Measurements from ENCODE around the gene SYNRG. TPM values are rescaled to one million over a fixed set of nuclear protein-coding genes. Genes with fewer than 3 reads are reported as not detected.

The SYNRG gene
- total and polyA plus RNA-seq, 2 donors (not counting 1 experiment from before 2014, with no cell fraction given) = 20.4 to 21.5 TPM

DNA sequence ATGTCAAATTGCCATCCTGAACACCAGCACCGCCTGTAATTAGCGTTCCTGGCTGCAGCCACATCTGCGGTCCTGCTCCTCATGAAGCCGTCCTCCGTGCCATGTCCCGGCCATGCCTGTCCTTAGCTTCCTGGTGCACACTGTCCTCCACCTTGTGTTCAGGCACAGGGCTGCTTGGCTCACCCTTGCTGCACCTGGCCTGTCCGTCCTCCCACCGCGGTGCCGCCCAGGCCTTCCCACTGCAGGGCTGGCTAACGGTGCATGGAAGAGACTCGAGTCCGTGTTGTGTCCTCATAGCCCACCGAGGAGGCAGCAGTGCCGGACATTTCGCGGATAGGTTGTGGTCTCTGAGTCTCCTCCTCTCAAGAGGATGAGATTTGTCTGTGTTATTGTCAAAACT lies 99.2 kb downstream of the SYNRG start:
- no peaks in the 10 kb centered on the region for H3K9me3 ChIP-seq (ENCODE audit: control insufficient read depth, insufficient read depth, low read depth, low read length)
- peaks cover 19% of the 10 kb centered on the region for H3K36me3 ChIP-seq (ENCODE audit: control insufficient read depth, insufficient read depth, low read length)
- H3K4me3 ChIP-seq (replicated peaks in 1 of 4; ENCODE audit: control extremely low read depth in 1 of 4, insufficient read depth in 1 of 4, low read depth in 3 of 4, low read length in 4 of 4) = no peak overlapping the region
- H3K27me3 ChIP-seq (ENCODE audit: control insufficient read depth, insufficient read depth, low read length) = no peaks in the 10 kb centered on the region
- peaks cover 76% of the 10 kb centered on the region for H3K79me2 ChIP-seq (ENCODE audit: control insufficient read depth, insufficient read depth, low read length)
- no peak for DNase-seq (ENCODE audit: low read depth in 2 of 2)
- no peak overlapping the region for H3K27ac ChIP-seq (ENCODE audit: insufficient read depth, low read length)
- peaks cover 1% of the 10 kb centered on the region for H4K20me1 ChIP-seq (ENCODE audit: control insufficient read depth, extremely low read depth, insufficient read depth, low read length)
- H2AFZ ChIP-seq (ENCODE audit: low read length) = no peak overlapping the region
- no peak for TF ChIP-seq EZH2 (IDR thresholded peaks at IDR 0.05; ENCODE audit: low read length, missing control alignments)
- TF ChIP-seq CTCF (conservative IDR thresholded peaks at IDR 0.05 in 1 of 2, IDR thresholded peaks at IDR 0.05 in 1 of 2; ENCODE audit: low read depth in 1 of 2, low read length in 2 of 2) = no peak
- H3K9ac ChIP-seq (ENCODE audit: insufficient read depth, low read length) = no peak overlapping the region
- no peaks in the 10 kb centered on the region for H3K4me1 ChIP-seq (ENCODE audit: control insufficient read depth, extremely low read depth, insufficient read depth, low read length)
- no peak overlapping the region for H3K4me2 ChIP-seq (ENCODE audit: extremely low read depth, insufficient read depth, low read length)

DNA sequence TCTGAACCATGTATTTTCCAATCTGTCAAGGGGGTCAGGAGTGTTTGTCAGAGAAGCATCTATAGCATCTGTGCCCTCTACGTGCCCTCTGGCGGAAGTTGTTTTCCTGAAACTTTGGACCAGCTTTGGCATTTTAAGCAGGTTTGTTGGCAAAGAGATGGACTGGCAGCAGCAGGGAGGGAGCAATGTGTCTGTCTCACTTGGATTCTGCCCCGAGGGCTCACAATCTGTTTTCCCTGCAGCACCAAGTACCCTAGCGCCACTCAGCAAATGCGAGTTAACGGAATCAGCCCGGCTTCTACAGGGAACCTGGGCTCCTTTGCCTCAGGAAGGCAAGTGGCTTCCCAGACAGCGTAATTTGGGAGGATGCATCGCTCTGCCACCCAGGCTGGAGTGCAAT lies 102.1 kb downstream of the SYNRG start:
- Histone ChIP-seq H3K79me2 (ENCODE audit: control insufficient read depth, insufficient read depth, low read length) (peaks cover 91% of the 10 kb centered on the region), H2AFZ (ENCODE audit: low read length) (no peak overlapping the region), H3K27me3 (ENCODE audit: control insufficient read depth, insufficient read depth, low read length) (no peaks in the 10 kb centered on the region), H3K36me3 (ENCODE audit: control insufficient read depth, insufficient read depth, low read length) (peaks cover 14% of the 10 kb centered on the region), H3K9ac (ENCODE audit: insufficient read depth, low read length) (no peak overlapping the region), H3K9me3 (ENCODE audit: control insufficient read depth, insufficient read depth, low read depth, low read length) (no peaks in the 10 kb centered on the region), H4K20me1 (ENCODE audit: control insufficient read depth, extremely low read depth, insufficient read depth, low read length) (peaks cover 1% of the 10 kb centered on the region), H3K27ac (ENCODE audit: insufficient read depth, low read length) (no peak overlapping the region), H3K4me2 (ENCODE audit: extremely low read depth, insufficient read depth, low read length) (no peak overlapping the region), H3K4me1 (ENCODE audit: control insufficient read depth, extremely low read depth, insufficient read depth, low read length) (no peaks in the 10 kb centered on the region), H3K4me3 (replicated peaks in 1 of 4; ENCODE audit: control extremely low read depth in 1 of 4, insufficient read depth in 1 of 4, low read depth in 3 of 4, low read length in 4 of 4) (no peak overlapping the region)
- no peak for TF ChIP-seq EZH2 (IDR thresholded peaks at IDR 0.05; ENCODE audit: low read length, missing control alignments)
- TF ChIP-seq CTCF (conservative IDR thresholded peaks at IDR 0.05 in 1 of 2, IDR thresholded peaks at IDR 0.05 in 1 of 2; ENCODE audit: low read depth in 1 of 2, low read length in 2 of 2) = no peak
- no peak for DNase-seq (ENCODE audit: low read depth in 2 of 2)

DNA sequence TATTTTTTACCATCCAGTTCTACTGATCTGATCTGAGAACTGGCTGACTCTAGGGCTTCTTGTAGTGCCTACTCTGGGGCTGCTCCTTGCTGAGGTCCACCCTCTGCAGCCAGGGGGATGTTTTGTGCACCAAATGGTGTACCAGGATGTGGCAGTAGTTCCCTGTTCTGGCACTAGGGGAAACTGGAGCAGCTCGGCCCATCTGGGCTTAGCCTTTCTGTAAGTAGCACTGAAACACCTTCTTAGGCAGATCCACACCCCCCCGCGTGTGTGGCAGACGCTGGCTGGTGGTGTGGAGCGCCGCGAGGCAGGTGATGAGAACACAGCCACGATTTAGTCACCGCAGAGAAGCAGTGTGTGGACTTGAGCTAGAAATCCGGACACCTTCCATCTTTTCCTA lies 102.5 kb downstream of the SYNRG start:
- Histone ChIP-seq H3K79me2 (ENCODE audit: control insufficient read depth, insufficient read depth, low read length) (peaks cover 93% of the 10 kb centered on the region), H3K9me3 (ENCODE audit: control insufficient read depth, insufficient read depth, low read depth, low read length) (no peaks in the 10 kb centered on the region), H3K4me3 (replicated peaks in 1 of 4; ENCODE audit: control extremely low read depth in 1 of 4, insufficient read depth in 1 of 4, low read depth in 3 of 4, low read length in 4 of 4) (no peak overlapping the region), H3K9ac (ENCODE audit: insufficient read depth, low read length) (no peak overlapping the region), H3K4me2 (ENCODE audit: extremely low read depth, insufficient read depth, low read length) (no peak overlapping the region), H3K36me3 (ENCODE audit: control insufficient read depth, insufficient read depth, low read length) (peaks cover 12% of the 10 kb centered on the region), H3K27me3 (ENCODE audit: control insufficient read depth, insufficient read depth, low read length) (no peaks in the 10 kb centered on the region), H3K27ac (ENCODE audit: insufficient read depth, low read length) (no peak overlapping the region), H3K4me1 (ENCODE audit: control insufficient read depth, extremely low read depth, insufficient read depth, low read length) (no peaks in the 10 kb centered on the region), H2AFZ (ENCODE audit: low read length) (no peak overlapping the region), H4K20me1 (ENCODE audit: control insufficient read depth, extremely low read depth, insufficient read depth, low read length) (peaks cover 1% of the 10 kb centered on the region)
- DNase-seq (ENCODE audit: low read depth in 2 of 2) = peak; percentile 36 to 46
- TF ChIP-seq CTCF (conservative IDR thresholded peaks at IDR 0.05 in 1 of 2, IDR thresholded peaks at IDR 0.05 in 1 of 2; ENCODE audit: low read depth in 1 of 2, low read length in 2 of 2) = peak; percentile 43 to 66
- no peak for TF ChIP-seq EZH2 (IDR thresholded peaks at IDR 0.05; ENCODE audit: low read length, missing control alignments)

Measured in fibroblast of lung (primary cell).